Activated naive CD8-positive, alpha-beta T cell treated with anti-CD3 and anti-CD28 coated beads, Interleukin-2, amount 10 ng/mL, durations not matched to agents 7 days and 5 days (primary cell): ENCODE results near the gene SHROOM3. TPM values are rescaled to one million over a fixed set of nuclear protein-coding genes. Genes with fewer than 3 reads are reported as not detected.

ENCODE experiments used
- ATAC-seq: fragments of 150-1000 bp; cut with Tn5 transposase; one replicate; pipeline ENCODE4 v1.10.0; 2021; ENCODE audit warnings: low read depth, moderate library complexity
- POLR2A ChIA-PET: fragments of 350-600 bp; sonication (Branson Sonifier 250); formaldehyde crosslinking; loops from one replicate; lab custom pipeline; 2021; ENCODE audit warnings: antibody characterized with exemption; lab: Charles Lee
- DNase-seq: peaks from one replicate; pipeline ENCODE4 v3.0.0; 2021
- H3K27ac Mint-ChIP-seq: one replicate; pipeline ENCODE4 v1.8.0; 2022; ENCODE audit warnings: mild to moderate bottlenecking, mixed read lengths
- H3K27me3 Mint-ChIP-seq: one replicate; pipeline ENCODE4 v1.8.0; 2022; ENCODE audit warnings: mild to moderate bottlenecking, moderate library complexity, mixed read lengths
- H3K36me3 Mint-ChIP-seq: one replicate; pipeline ENCODE4 v1.8.0; 2021; ENCODE audit warnings: mild to moderate bottlenecking, mixed read lengths
- H3K4me1 Mint-ChIP-seq: one replicate; pipeline ENCODE4 v1.8.0; 2021; ENCODE audit warnings: mixed read lengths
- H3K4me3 Mint-ChIP-seq: one replicate; pipeline ENCODE4 v1.8.0; 2022; ENCODE audit warnings: mild to moderate bottlenecking, moderate library complexity, mixed read lengths
- H3K9me3 Mint-ChIP-seq: one replicate; pipeline ENCODE4 v1.8.0; 2021; ENCODE audit warnings: mixed read lengths
- microRNA-seq: library from miRNA; unstranded; fragments of <30 nt; microRNA quantifications from one replicate; pipeline ENCODE4 v1.2.0, GENCODE V29; 2022
- total RNA-seq, 2 experiments: library from RNA; stranded (reverse); gene quantifications; one replicate each; pipeline ENCODE4 v1.2.3, GENCODE V29; 2021

The SHROOM3 gene
- total RNA-seq, 2 experiments from 2014 or later = not detected

DNA sequence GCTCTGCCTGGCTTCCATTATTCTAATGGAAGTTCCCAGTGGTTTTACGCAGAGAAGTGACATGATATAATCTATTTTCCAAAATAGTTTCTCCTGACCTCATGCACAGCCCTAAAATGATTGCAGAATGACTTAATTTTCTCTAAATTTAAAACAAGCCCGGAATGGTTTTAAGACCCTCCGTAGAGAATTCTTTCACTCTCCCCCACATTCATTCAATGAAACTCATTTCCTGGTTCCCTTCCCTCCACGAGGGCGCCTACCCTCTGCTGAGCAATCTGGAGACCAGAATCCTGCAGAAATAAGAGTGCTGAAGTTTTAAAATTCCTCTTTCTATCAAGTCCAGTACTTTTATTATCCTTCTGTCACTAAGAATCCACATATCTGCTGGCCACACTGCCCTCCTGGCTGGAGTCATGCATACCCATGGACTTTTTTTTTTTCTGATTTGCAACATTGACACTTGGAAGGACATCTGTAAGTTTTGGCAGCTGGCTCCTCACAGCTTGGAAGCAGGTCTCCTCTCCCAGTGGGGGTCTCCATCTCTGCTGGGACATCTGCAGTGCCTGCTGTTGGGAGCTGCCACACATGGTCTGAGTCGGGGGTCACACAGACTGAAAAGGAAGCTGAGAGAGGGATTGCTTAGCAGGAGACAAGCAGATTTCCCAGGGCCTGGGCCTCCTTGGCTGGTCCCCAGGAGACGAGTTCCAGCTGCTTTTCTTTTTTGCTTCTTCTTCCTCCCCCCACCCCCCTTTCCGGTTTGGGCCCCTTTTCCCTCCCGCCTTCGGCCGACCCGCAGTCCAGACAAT lies 376.8 kb downstream of the SHROOM3 start:
- ATAC-seq (no peak), DNase-seq (no peak)
- Mint-ChIP-seq H3K27me3 (peaks cover 2% of the 10 kb centered on the region), H3K9me3 (peaks cover 3% of the 10 kb centered on the region), H3K4me1 (no peaks in the 10 kb centered on the region), H3K36me3 (no peaks in the 10 kb centered on the region), H3K27ac (no peak overlapping the region), H3K4me3 (no peak overlapping the region)
- POLR2A ChIA-PET = no interaction called here

DNA sequence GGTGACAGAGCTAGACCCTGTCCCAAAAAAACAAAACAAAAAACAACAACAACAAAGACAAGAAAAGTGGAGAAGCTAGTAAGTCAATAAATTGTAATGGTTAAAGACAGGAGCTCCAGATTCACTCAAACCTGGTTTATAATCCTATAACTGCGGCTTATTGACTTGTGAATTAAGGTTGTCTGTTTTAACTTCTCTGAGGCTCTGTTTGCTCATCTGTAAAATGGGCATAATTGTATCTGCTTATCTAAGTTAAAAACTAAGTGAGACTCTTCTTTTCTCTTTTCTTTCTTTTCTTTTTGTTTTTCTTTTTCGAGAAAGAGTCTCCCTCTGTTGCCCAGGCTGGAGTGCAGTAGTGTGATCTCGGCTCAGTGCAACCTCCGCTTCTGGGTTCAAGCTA lies 378.0 kb downstream of the SHROOM3 start:
- H3K27me3 Mint-ChIP-seq = peaks cover 2% of the 10 kb centered on the region

DNA sequence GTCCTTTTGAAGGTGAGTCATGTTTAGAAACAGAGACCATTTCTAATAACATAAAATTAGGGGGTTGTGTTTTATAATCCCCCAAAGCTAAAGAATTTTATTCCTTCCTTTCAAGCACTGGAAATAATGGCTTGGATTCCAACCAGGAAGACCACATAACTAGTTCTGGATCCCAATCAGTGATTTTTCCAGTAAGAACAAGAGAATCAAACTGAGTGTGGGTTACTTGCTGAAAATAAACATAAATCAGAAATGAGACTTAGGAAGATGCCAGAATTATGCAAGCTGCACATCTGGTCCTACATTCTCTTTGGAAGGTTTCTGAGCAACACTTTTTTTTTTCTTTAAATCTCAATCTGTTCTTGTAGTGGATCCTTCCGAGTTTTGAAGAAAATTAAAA lies 386.6 kb downstream of the SHROOM3 start:
- Mint-ChIP-seq H3K9me3 (peaks cover 3% of the 10 kb centered on the region), H3K27ac (no peak overlapping the region), H3K4me3 (no peak overlapping the region), H3K4me1 (no peaks in the 10 kb centered on the region), H3K36me3 (no peaks in the 10 kb centered on the region), H3K27me3 (peaks cover 3% of the 10 kb centered on the region)
- DNase-seq (no peak), ATAC-seq (no peak)
- POLR2A ChIA-PET = no interaction called here

More for the DNA sequence above, 378.0 kb downstream of the SHROOM3 start:
- POLR2A ChIA-PET = no interaction called here
- no peaks in the 10 kb centered on the region for H3K4me1 Mint-ChIP-seq
- no peak overlapping the region for H3K27ac Mint-ChIP-seq
- no peaks in the 10 kb centered on the region for H3K36me3 Mint-ChIP-seq
- DNase-seq = no peak
- no peak for ATAC-seq
- H3K9me3 Mint-ChIP-seq = peaks cover 3% of the 10 kb centered on the region
- H3K4me3 Mint-ChIP-seq = no peak overlapping the region

DNA sequence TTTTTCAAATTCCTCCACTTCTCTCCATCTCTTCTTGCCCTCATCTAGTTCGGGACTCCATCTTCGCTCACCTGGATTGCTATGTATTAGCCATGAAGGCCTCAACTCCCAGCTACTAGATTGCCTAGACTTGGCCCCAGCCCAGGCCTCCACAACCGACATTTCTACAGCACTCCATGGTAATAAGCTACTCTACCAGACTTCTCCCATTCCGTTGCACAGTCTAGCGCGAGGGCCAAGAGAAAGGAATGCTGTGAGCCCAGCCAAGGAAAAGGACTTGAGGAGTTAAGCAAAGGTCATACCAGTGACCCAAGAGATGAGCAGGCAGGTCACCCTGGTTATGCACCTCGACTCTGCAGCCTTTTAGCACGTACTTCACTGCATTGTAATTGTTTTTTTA lies 387.3 kb downstream of the SHROOM3 start:
- POLR2A ChIA-PET = no interaction called here
- Mint-ChIP-seq H3K36me3 (no peaks in the 10 kb centered on the region), H3K9me3 (peaks cover 3% of the 10 kb centered on the region), H3K4me1 (no peaks in the 10 kb centered on the region), H3K27ac (no peak overlapping the region), H3K27me3 (peaks cover 3% of the 10 kb centered on the region), H3K4me3 (no peak overlapping the region)
- ATAC-seq = no peak
- no peak for DNase-seq

DNA sequence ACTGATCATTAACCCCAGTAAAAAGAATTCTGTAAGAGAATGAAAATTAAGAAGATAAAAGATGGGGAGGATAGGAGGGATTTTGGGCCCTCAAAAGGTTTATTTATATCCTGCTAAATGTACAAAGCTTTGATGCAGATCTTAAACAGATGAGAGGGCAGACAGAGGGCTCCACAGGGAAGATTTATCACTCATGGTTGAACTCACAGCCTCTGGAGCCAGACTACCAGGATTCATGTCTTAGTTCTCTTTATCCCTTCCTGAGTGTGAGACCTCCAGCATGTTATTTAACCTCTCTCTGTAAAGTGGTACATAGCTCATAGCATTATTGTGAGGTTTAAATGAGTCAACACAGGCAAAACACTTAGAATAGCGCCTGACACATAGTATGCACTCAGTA lies 388.5 kb downstream of the SHROOM3 start:
- no peak overlapping the region for H3K4me3 Mint-ChIP-seq
- ATAC-seq = no peak
- POLR2A ChIA-PET = no interaction called here
- DNase-seq = no peak
- no peaks in the 10 kb centered on the region for H3K36me3 Mint-ChIP-seq
- H3K27me3 Mint-ChIP-seq = peaks cover 3% of the 10 kb centered on the region
- peaks cover 1% of the 10 kb centered on the region for H3K9me3 Mint-ChIP-seq
- H3K27ac Mint-ChIP-seq = no peak overlapping the region
- no peaks in the 10 kb centered on the region for H3K4me1 Mint-ChIP-seq

DNA sequence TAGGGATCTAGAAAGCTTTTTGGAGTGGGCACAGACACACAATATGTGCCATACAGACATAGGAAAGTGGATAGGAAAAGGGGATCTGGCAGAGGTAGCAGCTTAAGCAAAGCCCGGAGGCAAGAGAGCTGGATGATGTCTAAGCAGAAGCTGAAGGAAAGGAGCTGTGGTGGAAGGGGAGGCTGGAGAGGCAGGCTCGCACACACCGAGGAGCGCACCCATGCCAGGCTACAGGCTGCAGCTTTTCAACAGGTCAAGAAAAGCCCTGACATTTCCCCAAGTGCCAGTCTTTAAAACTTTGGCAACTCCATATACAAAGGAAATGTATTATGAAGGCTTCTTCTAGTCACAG lies 395.6 kb downstream of the SHROOM3 start:
- DNase-seq (no peak), ATAC-seq (no peak)
- Mint-ChIP-seq H3K4me1 (no peaks in the 10 kb centered on the region), H3K27ac (no peak overlapping the region), H3K4me3 (no peak overlapping the region), H3K27me3 (peaks cover 3% of the 10 kb centered on the region), H3K36me3 (no peaks in the 10 kb centered on the region), H3K9me3 (no peaks in the 10 kb centered on the region)
- POLR2A ChIA-PET = no interaction called here

DNA sequence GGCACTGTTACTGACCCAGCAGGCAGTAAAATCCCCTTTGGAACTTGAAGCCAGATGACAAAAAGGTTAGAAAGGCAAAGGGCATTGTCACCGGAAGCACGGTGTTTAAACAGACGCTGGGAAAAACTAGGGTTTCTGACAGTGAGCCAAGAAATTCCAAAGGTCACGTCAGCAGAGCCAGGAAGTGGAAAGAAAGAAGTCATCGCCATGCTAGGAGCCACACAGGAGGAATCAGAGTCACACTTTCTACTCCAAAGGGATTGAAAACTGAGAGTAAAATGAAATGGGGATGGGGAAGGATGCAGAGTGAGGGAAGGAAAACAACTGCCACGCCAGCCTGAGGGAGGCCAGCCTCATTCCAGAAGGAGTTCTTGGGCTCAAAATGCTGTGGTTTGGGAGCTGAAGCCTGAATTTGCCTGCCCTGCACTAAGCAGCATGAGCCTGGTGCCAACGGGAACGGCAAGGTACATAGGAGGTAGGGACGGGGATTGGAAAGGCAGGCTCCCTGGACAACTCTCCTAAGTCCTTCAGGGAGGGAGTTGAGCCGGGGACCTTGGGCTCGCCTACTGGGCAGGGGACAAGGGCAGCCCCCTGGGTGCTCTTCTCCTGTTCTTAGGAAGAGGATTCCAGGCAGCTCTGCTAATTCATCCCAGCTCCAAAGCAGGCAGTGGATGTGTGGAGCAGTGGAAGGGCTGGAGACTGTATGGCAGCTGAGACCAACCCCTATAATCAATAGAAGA lies 396.1 kb downstream of the SHROOM3 start:
- ATAC-seq = no peak
- Mint-ChIP-seq H3K27ac (no peak overlapping the region), H3K27me3 (peaks cover 3% of the 10 kb centered on the region), H3K4me3 (no peak overlapping the region), H3K36me3 (no peaks in the 10 kb centered on the region), H3K9me3 (no peaks in the 10 kb centered on the region), H3K4me1 (no peaks in the 10 kb centered on the region)
- no peak for DNase-seq
- POLR2A ChIA-PET = no interaction called here

DNA sequence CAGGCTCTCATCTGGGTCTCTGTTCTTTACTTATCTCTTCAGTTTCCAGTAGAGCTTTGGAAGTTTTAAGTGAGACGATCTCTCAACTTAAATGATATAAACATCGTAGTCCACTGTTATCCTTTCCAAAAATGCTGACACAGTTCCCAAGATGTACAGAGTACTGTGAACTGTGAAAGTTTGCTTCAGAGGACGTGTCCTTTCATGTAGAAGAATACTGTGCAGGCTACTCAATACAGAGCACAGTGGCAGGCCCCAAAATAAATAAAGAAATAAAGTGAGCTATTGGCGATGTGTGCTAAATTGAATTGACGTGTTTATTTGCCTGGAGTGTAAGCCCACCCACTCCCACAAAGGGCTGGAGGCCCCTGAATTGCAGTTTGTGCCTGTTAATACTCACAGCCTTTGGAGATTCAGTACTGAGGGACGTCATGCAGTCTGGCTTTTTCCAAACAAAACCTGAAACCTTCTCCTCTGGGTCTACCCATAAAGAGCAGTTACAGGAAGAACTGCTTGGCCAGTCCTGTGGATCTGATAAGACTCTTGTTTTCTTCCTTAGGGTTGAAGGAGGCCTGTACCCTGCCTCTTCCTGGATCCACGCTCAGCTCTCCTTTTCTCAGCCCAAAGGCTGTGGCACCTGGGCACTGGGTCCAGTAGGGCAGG lies 396.8 kb downstream of the SHROOM3 start:
- H3K27me3 Mint-ChIP-seq = no peaks in the 10 kb centered on the region
- no peaks in the 10 kb centered on the region for H3K9me3 Mint-ChIP-seq
- ATAC-seq = no peak

More for the DNA sequence above, 396.8 kb downstream of the SHROOM3 start:
- DNase-seq = no peak
- H3K4me1 Mint-ChIP-seq = no peaks in the 10 kb centered on the region
- no peaks in the 10 kb centered on the region for H3K36me3 Mint-ChIP-seq
- peak overlapping the region; percentile 69 for H3K27ac Mint-ChIP-seq
- POLR2A ChIA-PET = no interaction called here
- H3K4me3 Mint-ChIP-seq = no peak overlapping the region

Small RNAs within 50 kb of the gene (microRNA-seq; reads per million reads assigned to microRNA genes)
- gene MIR4450 (not detected), gene MIR548AH (not detected)

Other genes starting within 250 kb of the SHROOM3 start
- gene SCARB2, start 221.4 kb upstream of the SHROOM3 start, total RNA-seq = 10 to 100 TPM; 16.3 to 18.4 TPM
- under 1 TPM in 1 of 2 experiments, not detected in 1; 0.78 TPM for gene FAM47E, start 183.5 kb upstream of the SHROOM3 start, total RNA-seq
- gene STBD1, start 128.5 kb upstream of the SHROOM3 start, total RNA-seq = under 1 TPM; 0.44 to 0.68 TPM
- gene CCDC158, start 14.1 kb upstream of the SHROOM3 start, total RNA-seq = not detected